HEK293 (cell line): ENCODE data around the gene ODAD4.
A peak's percentile ranks its signal among the peaks of the same experiment; 100 is the strongest.

Experiments
- GLIS1 ChIP-seq: fragments of 450-650 bp; formaldehyde crosslinking; IDR thresholded peaks from 2 replicates; pipeline ENCODE4 v1.5.1; 2016; ENCODE audit warnings: missing biosample characterization, missing genetic modification characterization
- HOXA7 ChIP-seq: sonication (generic); formaldehyde crosslinking; IDR thresholded peaks from 2 replicates; pipeline ENCODE4 v1.8.1; 2022; ENCODE audit warnings: missing genetic modification reagents, borderline replicate concordance
- HOXC10 ChIP-seq: sonication (generic); formaldehyde crosslinking; IDR thresholded peaks from 2 replicates; pipeline ENCODE4 v1.8.1; 2023; ENCODE audit warnings: mild to moderate bottlenecking, missing genetic modification reagents
- IKZF3 ChIP-seq: fragments of 450-650 bp; IDR thresholded peaks from 2 replicates; pipeline ENCODE4 v1.5.0; 2018; ENCODE audit warnings: missing biosample characterization, mild to moderate bottlenecking, missing genetic modification characterization, moderate library complexity
- KLF8 ChIP-seq: fragments of 450-650 bp; formaldehyde crosslinking; IDR thresholded peaks from 2 replicates; pipeline ENCODE4 v1.5.1; 2016; ENCODE audit warnings: missing biosample characterization, missing genetic modification characterization
- YY1 ChIP-seq: fragments of 450-650 bp; formaldehyde crosslinking; IDR thresholded peaks from 2 replicates; pipeline ENCODE4 v1.5.1; 2018; ENCODE audit warnings: missing biosample characterization, missing genetic modification characterization
- ZBTB20 ChIP-seq: fragments of 450-650 bp; formaldehyde crosslinking; IDR thresholded peaks from 2 replicates; pipeline ENCODE4 v1.5.1; 2016; ENCODE audit warnings: missing biosample characterization, missing genetic modification characterization
- ZBTB21 ChIP-seq: fragments of 450-650 bp; formaldehyde crosslinking; IDR thresholded peaks from 2 replicates; pipeline ENCODE4 v1.5.1; 2017; ENCODE audit warnings: missing biosample characterization, missing genetic modification characterization
- ZBTB7A ChIP-seq: fragments of 450-650 bp; formaldehyde crosslinking; IDR thresholded peaks from 2 replicates; pipeline ENCODE4 v1.5.1; 2016; ENCODE audit warnings: low read depth, missing biosample characterization, missing genetic modification characterization
- ZFP69B ChIP-seq: fragments of 450-650 bp; formaldehyde crosslinking; IDR thresholded peaks from 2 replicates; pipeline ENCODE4 v1.5.1; 2016; ENCODE audit warnings: missing biosample characterization, missing genetic modification characterization
- ZNF121 ChIP-seq: fragments of 450-650 bp; formaldehyde crosslinking; IDR thresholded peaks from 2 replicates; pipeline ENCODE4 v1.5.1; 2016; ENCODE audit warnings: missing biosample characterization, missing genetic modification characterization
- ZNF169 ChIP-seq: fragments of 450-650 bp; formaldehyde crosslinking; IDR thresholded peaks from 2 replicates; pipeline ENCODE4 v1.5.1; 2016; ENCODE audit warnings: missing biosample characterization, missing genetic modification characterization
- ZNF184 ChIP-seq: fragments of 450-650 bp; IDR thresholded peaks from 2 replicates; pipeline ENCODE4 v1.5.1; 2018; ENCODE audit warnings: missing biosample characterization, mild to moderate bottlenecking, missing genetic modification characterization
- ZNF211 ChIP-seq: fragments of 450-650 bp; formaldehyde crosslinking; IDR thresholded peaks from 2 replicates; pipeline ENCODE4 v1.5.1; 2016; ENCODE audit warnings: low read depth, missing biosample characterization, missing genetic modification characterization
- ZNF324 ChIP-seq: fragments of 450-650 bp; formaldehyde crosslinking; IDR thresholded peaks from 2 replicates; pipeline ENCODE4 v1.5.1; 2016; ENCODE audit warnings: missing biosample characterization, missing genetic modification characterization
- ZNF37A ChIP-seq: fragments of 450-650 bp; IDR thresholded peaks from 2 replicates; pipeline ENCODE4 v1.5.1; 2018; ENCODE audit warnings: missing biosample characterization, missing genetic modification characterization
- ZNF404 ChIP-seq: fragments of 450-650 bp; formaldehyde crosslinking; IDR thresholded peaks from 2 replicates; pipeline ENCODE4 v1.5.1; 2017; ENCODE audit warnings: missing biosample characterization, missing genetic modification characterization
- ZNF514 ChIP-seq: fragments of 450-650 bp; formaldehyde crosslinking; IDR thresholded peaks from 2 replicates; pipeline ENCODE4 v1.5.1; 2016; ENCODE audit warnings: missing biosample characterization, missing genetic modification characterization
- ZNF561 ChIP-seq: fragments of 450-650 bp; IDR thresholded peaks from 2 replicates; pipeline ENCODE4 v1.5.1; 2018; ENCODE audit warnings: missing biosample characterization, missing genetic modification characterization, borderline replicate concordance
- ZNF596 ChIP-seq: fragments of 450-650 bp; IDR thresholded peaks from 2 replicates; pipeline ENCODE4 v1.5.0; 2018; ENCODE audit warnings: missing biosample characterization, mild to moderate bottlenecking, missing genetic modification characterization, moderate library complexity
- ZNF600 ChIP-seq: fragments of 450-650 bp; formaldehyde crosslinking; IDR thresholded peaks from 2 replicates; pipeline ENCODE4 v1.5.1; 2016; ENCODE audit warnings: missing biosample characterization, missing genetic modification characterization
- ZNF785 ChIP-seq: fragments of 450-650 bp; formaldehyde crosslinking; IDR thresholded peaks from 2 replicates; pipeline ENCODE4 v1.5.1; 2016; ENCODE audit warnings: missing biosample characterization, missing genetic modification characterization
- ZSCAN23 ChIP-seq: fragments of 450-650 bp; formaldehyde crosslinking; IDR thresholded peaks from 2 replicates; pipeline ENCODE4 v1.5.1; 2016; ENCODE audit warnings: missing biosample characterization, missing genetic modification characterization
- ZSCAN30 ChIP-seq: fragments of 450-650 bp; IDR thresholded peaks from 2 replicates; pipeline ENCODE4 v1.5.1; 2018; ENCODE audit warnings: missing biosample characterization, mild to moderate bottlenecking, missing genetic modification characterization, moderate library complexity
- ZXDB ChIP-seq: fragments of 450-650 bp; formaldehyde crosslinking; IDR thresholded peaks from 2 replicates; pipeline ENCODE4 v1.5.1; 2016; ENCODE audit warnings: missing biosample characterization, missing genetic modification characterization
- TF ChIP-seq, protein P1 (sequence below): fragments of 450-650 bp; formaldehyde crosslinking; IDR thresholded peaks from 2 replicates; pipeline ENCODE4 v1.5.1; 2017; ENCODE audit warnings: missing biosample characterization, mild to moderate bottlenecking, missing genetic modification characterization, moderate library complexity
- TF ChIP-seq, protein P2 (sequence below): fragments of 450-650 bp; formaldehyde crosslinking; IDR thresholded peaks from 2 replicates; pipeline ENCODE4 v1.5.1; 2016; ENCODE audit warnings: missing biosample characterization, missing genetic modification characterization
- TF ChIP-seq, protein P3 (sequence below): fragments of 450-650 bp; formaldehyde crosslinking; IDR thresholded peaks from 2 replicates; pipeline ENCODE4 v1.5.1; 2016; ENCODE audit warnings: missing biosample characterization, missing genetic modification characterization
- TF ChIP-seq, protein P4 (sequence below): fragments of 450-650 bp; formaldehyde crosslinking; IDR thresholded peaks from 2 replicates; pipeline ENCODE4 v1.5.1; 2016; ENCODE audit warnings: missing biosample characterization, missing genetic modification characterization
- TF ChIP-seq, protein P5 (sequence below): fragments of 450-650 bp; IDR thresholded peaks from 2 replicates; pipeline ENCODE4 v1.5.1; 2018; ENCODE audit warnings: missing biosample characterization, mild to moderate bottlenecking, missing genetic modification characterization
- TF ChIP-seq, protein P6 (sequence below): fragments of 450-650 bp; formaldehyde crosslinking; IDR thresholded peaks from 2 replicates; pipeline ENCODE4; 2016; ENCODE audit warnings: missing biosample characterization, missing genetic modification characterization

Gene ODAD4

DNA sequence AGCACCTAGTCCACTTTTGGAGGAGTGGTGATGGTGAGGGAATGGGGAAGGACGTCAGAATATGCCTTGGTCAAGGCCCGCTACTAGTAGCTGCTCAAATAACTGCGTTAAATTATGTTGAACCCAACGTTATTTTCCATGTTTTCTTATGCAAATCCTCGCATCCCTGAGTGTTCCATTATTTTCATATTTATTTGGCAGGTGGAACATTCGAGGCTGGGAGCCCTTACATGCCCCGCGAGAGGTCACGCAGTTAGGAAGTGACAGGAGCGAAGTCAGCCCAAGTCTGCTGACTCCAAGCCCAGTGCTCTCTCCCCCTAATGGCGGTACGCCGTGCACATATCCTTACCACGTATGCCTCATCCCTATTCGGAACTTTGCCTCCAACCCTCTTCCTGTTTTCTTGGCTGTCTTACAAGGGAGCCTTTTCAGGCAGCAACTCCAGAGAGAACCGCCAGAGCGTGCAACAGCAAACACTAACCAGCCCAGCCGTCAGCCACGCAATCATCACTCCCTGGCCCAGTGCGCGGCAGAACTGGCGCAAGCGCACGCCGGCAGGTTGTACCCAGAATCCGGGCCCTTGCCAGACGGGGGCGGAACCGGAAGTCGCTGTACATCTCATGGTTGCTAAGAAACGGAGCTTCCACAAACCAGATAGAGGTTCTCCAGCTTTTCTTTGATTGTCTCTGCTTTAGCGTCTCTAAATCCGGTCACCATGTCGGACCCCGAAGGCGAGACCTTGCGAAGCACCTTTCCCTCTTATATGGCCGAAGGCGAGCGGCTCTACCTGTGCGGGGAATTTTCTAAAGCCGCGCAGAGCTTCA lies at the start of gene ODAD4 (continued):
- TF ChIP-seq ZNF514 (tag by site-specific recombination): no peak
- TF ChIP-seq ZNF37A (tag by site-specific recombination): no peak
- TF ChIP-seq GLIS1 (tag by site-specific recombination): peak; percentile 11; the same call in 1 of the 2 replicates
- TF ChIP-seq ZBTB20 (tag by site-specific recombination): peak; percentile 88
- TF ChIP-seq, protein P1, sequence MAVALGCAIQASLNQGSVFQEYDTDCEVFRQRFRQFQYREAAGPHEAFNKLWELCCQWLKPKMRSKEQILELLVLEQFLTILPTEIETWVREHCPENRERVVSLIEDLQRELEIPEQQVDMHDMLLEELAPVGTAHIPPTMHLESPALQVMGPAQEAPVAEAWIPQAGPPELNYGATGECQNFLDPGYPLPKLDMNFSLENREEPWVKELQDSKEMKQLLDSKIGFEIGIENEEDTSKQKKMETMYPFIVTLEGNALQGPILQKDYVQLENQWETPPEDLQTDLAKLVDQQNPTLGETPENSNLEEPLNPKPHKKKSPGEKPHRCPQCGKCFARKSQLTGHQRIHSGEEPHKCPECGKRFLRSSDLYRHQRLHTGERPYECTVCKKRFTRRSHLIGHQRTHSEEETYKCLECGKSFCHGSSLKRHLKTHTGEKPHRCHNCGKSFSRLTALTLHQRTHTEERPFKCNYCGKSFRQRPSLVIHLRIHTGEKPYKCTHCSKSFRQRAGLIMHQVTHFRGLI (tag by site-specific recombination): peak; percentile 75
- TF ChIP-seq, protein P2, sequence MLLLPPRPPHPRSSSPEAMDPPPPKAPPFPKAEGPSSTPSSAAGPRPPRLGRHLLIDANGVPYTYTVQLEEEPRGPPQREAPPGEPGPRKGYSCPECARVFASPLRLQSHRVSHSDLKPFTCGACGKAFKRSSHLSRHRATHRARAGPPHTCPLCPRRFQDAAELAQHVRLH (tag by site-specific recombination): peak; percentile 69; the same call in 1 of the 2 replicates
- peak; percentile 62 for TF ChIP-seq ZSCAN30
- TF ChIP-seq, protein P3, sequence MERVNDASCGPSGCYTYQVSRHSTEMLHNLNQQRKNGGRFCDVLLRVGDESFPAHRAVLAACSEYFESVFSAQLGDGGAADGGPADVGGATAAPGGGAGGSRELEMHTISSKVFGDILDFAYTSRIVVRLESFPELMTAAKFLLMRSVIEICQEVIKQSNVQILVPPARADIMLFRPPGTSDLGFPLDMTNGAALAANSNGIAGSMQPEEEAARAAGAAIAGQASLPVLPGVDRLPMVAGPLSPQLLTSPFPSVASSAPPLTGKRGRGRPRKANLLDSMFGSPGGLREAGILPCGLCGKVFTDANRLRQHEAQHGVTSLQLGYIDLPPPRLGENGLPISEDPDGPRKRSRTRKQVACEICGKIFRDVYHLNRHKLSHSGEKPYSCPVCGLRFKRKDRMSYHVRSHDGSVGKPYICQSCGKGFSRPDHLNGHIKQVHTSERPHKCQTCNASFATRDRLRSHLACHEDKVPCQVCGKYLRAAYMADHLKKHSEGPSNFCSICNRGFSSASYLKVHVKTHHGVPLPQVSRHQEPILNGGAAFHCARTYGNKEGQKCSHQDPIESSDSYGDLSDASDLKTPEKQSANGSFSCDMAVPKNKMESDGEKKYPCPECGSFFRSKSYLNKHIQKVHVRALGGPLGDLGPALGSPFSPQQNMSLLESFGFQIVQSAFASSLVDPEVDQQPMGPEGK (tag by site-specific recombination): peak; percentile 46; the same call in 1 of the 2 replicates
- TF ChIP-seq YY1: peak; percentile 74; the same call in 1 of the 2 replicates
- TF ChIP-seq ZNF121: peak; percentile 16; the same call in 1 of the 2 replicates
- TF ChIP-seq ZNF211 (tag by site-specific recombination): no peak
- no peak for TF ChIP-seq HOXA7
- TF ChIP-seq IKZF3: peak; percentile 40
- TF ChIP-seq ZNF596: no peak
- TF ChIP-seq, protein P4, sequence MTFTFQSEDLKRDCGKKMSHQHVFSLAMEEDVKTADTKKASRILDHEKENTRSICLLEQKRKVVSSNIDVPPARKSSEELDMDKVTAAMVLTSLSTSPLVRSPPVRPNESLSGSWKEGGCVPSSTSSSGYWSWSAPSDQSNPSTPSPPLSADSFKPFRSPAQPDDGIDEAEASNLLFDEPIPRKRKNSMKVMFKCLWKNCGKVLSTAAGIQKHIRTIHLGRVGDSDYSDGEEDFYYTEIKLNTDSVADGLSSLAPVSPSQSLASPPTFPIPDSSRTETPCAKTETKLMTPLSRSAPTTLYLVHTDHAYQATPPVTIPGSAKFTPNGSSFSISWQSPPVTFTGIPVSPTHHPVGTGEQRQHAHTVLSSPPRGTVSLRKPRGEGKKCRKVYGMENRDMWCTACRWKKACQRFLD: no peak
- TF ChIP-seq, protein P5, sequence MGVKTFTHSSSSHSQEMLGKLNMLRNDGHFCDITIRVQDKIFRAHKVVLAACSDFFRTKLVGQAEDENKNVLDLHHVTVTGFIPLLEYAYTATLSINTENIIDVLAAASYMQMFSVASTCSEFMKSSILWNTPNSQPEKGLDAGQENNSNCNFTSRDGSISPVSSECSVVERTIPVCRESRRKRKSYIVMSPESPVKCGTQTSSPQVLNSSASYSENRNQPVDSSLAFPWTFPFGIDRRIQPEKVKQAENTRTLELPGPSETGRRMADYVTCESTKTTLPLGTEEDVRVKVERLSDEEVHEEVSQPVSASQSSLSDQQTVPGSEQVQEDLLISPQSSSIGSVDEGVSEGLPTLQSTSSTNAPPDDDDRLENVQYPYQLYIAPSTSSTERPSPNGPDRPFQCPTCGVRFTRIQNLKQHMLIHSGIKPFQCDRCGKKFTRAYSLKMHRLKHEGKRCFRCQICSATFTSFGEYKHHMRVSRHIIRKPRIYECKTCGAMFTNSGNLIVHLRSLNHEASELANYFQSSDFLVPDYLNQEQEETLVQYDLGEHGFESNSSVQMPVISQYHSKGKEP (tag by site-specific recombination): no peak
- no peak; the same call in 1 of the 2 replicates for TF ChIP-seq ZNF561 (tag by site-specific recombination)
- TF ChIP-seq ZSCAN23 (tag by site-specific recombination): no peak
- TF ChIP-seq, protein P6, sequence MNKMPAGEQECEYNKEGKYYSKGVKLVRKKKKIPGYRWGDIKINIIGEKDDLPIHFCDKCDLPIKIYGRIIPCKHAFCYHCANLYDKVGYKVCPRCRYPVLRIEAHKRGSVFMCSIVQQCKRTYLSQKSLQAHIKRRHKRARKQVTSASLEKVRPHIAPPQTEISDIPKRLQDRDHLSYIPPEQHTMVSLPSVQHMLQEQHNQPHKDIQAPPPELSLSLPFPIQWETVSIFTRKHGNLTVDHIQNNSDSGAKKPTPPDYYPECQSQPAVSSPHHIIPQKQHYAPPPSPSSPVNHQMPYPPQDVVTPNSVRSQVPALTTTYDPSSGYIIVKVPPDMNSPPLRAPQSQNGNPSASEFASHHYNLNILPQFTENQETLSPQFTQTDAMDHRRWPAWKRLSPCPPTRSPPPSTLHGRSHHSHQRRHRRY (tag by site-specific recombination): no peak
- no peak for TF ChIP-seq ZNF184 (tag by site-specific recombination)
- no peak for TF ChIP-seq ZXDB (tag by site-specific recombination)
- TF ChIP-seq ZNF404 (tag by site-specific recombination): no peak
- no peak for TF ChIP-seq ZBTB7A
- no peak for TF ChIP-seq HOXC10 (CRISPR knock-in tag)
- no peak for TF ChIP-seq ZNF785
- TF ChIP-seq ZNF324 (tag by site-specific recombination): peak; percentile 68; the same call in 1 of the 2 replicates
- TF ChIP-seq KLF8: peak; percentile 74; the same call in 1 of the 2 replicates
- TF ChIP-seq ZFP69B: peak; percentile 73; the same call in 1 of the 2 replicates
- TF ChIP-seq ZNF169 (tag by site-specific recombination): no peak
- peak; percentile 99 for TF ChIP-seq ZNF600 (tag by site-specific recombination)
- no peak for TF ChIP-seq ZBTB21 (tag by site-specific recombination)
